GM19395 (cell line): ENCODE data around the gene LYZL2.
"Not testable (repeated sequence)": the region's sequence is repeated elsewhere in the genome, so short reads cannot be mapped to it uniquely, and the experiment has no call there.

Source experiments
- ATAC-seq: cut with Tn5 transposase; IDR thresholded peaks from one replicate; pipeline ENCODE4 v1.9.1; 2021; ENCODE audit warnings: mild to moderate bottlenecking, moderate library complexity; ENCODE audit not compliant: unreplicated experiment

LYZL2 gene

GRCh38 chr10:30596013-30596412, 33.5 kb downstream of the LYZL2 start:
- ATAC-seq, result no peak

- no peak for ATAC-seq
Observed at GRCh38 chr10:30594077-30594476, 35.5 kb downstream of the LYZL2 start.

GRCh38 chr10:30592770-30593169, 36.8 kb downstream of the LYZL2 start:
- not testable (repeated sequence) for ATAC-seq

- no peak for ATAC-seq
Observed at GRCh38 chr10:30591249-30591670, 38.3 kb downstream of the LYZL2 start.

- ATAC-seq, result no peak
Observed at GRCh38 chr10:30589441-30589840, 40.1 kb downstream of the LYZL2 start.

- peak; percentile 79 for ATAC-seq
Observed at GRCh38 chr10:30587522-30588031, 42.0 kb downstream of the LYZL2 start.

- ATAC-seq, result no peak
Observed at GRCh38 chr10:30586828-30587227, 42.7 kb downstream of the LYZL2 start.

GRCh38 chr10:30583778-30584415, 45.7 kb downstream of the LYZL2 start:
- ATAC-seq, result peak; percentile 60

- no peak for ATAC-seq
Observed at GRCh38 chr10:30581779-30582380, 47.7 kb downstream of the LYZL2 start.

- no peak for ATAC-seq
Observed at GRCh38 chr10:30580676-30581075, 48.9 kb downstream of the LYZL2 start.

GRCh38 chr10:30580241-30580640, 49.3 kb downstream of the LYZL2 start:
- ATAC-seq, result no peak

GRCh38 chr10:30579574-30579973, 50.0 kb downstream of the LYZL2 start:
- no peak for ATAC-seq

GRCh38 chr10:30577048-30577447, 52.5 kb downstream of the LYZL2 start:
- no peak for ATAC-seq

- ATAC-seq, result no peak
Observed at GRCh38 chr10:30576641-30577040, 52.9 kb downstream of the LYZL2 start.

- no peak for ATAC-seq
Observed at GRCh38 chr10:30574432-30574796, 55.1 kb downstream of the LYZL2 start.

- ATAC-seq, result no peak
Observed at GRCh38 chr10:30573721-30574431, 55.7 kb downstream of the LYZL2 start.

GRCh38 chr10:30565449-30565848, 64.1 kb downstream of the LYZL2 start:
- ATAC-seq, result no peak

- ATAC-seq, result no peak
Observed at GRCh38 chr10:30562787-30563186, 66.8 kb downstream of the LYZL2 start.
